AG10803 (cell line): Measurements from ENCODE around the gene MAPK8IP3.
"Not testable (repeated sequence)": the region's sequence is repeated elsewhere in the genome, so short reads cannot be mapped to it uniquely, and the experiment has no call there.

Experiments
- DNase-seq: peaks from one replicate; pipeline ENCODE4 v3.0.0; 2010; ENCODE audit warnings: low read depth
- H3K4me3 ChIP-seq: 2 replicates; pipeline ENCODE4 v1.5.1; 2011; ENCODE audit warnings: mild to moderate bottlenecking, low read length, control low read depth
- TF ChIP-seq, protein P1 (sequence below): conservative IDR thresholded peaks from 2 replicates; pipeline ENCODE4 v1.5.1; 2011; ENCODE audit warnings: mild to moderate bottlenecking, low read length, control low read depth, inconsistent platforms

MAPK8IP3 gene

DNA sequence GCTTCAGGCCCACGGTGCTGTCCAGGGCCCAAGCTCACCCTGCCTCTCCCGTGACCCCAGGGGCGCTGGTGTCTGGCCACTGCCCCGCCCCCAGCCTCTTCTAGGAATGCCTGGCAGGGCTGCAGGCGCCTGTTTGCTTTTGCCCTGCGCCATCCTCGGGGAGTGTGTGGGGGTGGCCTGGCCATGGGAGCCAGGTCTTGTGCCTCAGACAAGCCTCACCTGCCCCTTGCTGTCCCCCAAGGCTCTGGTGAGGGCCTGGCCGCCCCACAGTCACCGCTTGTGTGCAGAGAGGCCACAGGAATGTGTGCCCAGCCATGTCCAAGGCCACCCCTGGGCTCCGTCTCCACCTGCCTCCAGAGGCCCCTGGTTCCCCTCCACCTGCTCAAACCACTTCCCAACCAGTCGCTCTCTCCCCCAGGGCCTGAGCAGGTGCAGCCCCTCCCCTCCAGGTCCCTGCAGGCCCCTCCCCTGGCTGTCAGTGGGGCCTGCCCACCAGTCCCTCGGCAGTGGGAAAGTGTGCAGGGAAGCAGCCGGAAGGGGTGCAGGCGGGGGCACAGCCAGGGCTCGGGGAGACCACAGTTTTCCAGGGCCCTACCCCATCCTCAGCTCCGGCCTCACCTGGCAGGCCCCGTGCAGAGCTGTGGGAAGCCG, 88.4 kb downstream of the MAPK8IP3 start:
- no peak overlapping the region for H3K4me3 ChIP-seq
- no peak for DNase-seq
- TF ChIP-seq, protein P1, sequence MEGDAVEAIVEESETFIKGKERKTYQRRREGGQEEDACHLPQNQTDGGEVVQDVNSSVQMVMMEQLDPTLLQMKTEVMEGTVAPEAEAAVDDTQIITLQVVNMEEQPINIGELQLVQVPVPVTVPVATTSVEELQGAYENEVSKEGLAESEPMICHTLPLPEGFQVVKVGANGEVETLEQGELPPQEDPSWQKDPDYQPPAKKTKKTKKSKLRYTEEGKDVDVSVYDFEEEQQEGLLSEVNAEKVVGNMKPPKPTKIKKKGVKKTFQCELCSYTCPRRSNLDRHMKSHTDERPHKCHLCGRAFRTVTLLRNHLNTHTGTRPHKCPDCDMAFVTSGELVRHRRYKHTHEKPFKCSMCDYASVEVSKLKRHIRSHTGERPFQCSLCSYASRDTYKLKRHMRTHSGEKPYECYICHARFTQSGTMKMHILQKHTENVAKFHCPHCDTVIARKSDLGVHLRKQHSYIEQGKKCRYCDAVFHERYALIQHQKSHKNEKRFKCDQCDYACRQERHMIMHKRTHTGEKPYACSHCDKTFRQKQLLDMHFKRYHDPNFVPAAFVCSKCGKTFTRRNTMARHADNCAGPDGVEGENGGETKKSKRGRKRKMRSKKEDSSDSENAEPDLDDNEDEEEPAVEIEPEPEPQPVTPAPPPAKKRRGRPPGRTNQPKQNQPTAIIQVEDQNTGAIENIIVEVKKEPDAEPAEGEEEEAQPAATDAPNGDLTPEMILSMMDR = no peak

DNA sequence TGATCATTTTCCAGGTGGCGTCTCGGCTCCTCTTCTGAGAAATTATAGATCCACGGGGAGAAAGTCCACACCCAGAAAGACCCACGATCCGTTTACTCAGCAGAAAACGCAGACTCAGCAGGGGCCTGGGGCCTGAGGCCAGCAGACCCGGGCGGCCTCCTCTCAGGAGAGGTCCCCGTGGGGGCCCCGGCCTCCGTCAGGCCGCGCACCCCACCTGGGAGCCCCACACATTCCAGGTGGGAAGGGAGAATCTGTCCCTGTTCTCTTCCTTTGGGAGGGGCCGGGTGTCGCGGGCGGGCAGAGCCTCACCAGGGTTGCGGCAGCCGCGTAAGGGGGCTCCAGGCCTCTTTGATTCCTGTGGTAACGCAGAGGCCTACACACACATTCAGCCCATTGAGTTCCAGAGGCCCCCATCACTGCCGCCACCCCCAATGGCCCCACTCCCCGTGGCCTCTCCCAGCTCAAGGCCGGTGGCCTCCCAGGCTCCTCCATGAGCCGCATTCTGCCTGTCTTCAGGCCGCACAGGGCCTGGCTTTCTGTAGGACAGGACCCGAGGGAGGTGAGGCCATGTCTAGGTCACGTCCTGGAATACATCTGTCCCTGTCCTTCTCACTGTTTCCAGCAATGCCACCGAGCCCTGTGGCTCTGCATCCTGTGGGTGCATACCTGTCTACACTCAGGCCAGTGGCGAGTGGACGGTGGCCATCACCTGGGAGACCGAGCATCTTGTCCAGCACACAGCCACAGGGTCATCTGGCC, 89.1 kb downstream of the MAPK8IP3 start:
- TF ChIP-seq, protein P1 = no peak
- DNase-seq = no peak
- H3K4me3 ChIP-seq = no peak overlapping the region

DNA sequence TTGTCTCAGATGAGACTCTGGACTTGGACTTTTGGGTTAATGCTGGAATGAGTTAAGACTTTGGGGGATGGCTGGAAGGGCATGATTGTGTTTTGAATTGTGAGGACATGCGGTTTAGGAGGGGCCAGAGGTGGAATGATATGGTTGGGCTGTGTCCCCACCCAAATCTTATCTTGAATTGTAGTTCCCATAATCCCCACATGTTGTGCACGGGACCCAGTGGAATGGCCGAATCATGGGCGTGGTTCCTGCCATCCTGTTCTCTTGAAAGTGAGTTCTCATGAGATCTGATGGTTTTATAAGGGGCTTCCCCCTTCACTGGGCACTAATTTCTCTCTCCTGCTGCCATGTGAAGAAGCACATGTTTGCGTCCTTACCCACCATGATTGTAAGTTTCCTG, 93.3 kb downstream of the MAPK8IP3 start:
- H3K4me3 ChIP-seq, DNase-seq: not testable (repeated sequence)

DNA sequence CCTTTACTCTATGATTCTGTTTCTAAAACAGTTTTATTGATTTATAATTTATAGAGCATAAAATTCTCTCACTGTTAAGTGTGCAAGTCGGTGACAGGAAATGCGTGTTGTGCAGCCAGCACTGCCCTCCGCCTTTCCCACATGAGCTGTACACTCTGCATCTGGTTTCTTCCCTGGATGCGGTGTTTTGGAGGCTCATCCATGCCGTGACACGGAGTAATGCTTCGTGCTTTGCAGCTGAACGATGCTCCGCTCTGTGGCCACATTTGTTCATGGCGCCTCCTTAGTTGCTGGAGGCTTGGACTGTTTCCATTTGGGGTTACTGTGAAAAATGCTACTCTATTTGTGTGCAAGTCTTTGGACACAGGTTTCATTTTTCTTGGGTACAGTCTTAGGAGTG, 94.7 kb downstream of the MAPK8IP3 start:
- TF ChIP-seq, protein P1 = no peak
- peak; percentile 73 for DNase-seq
- H3K4me3 ChIP-seq = no peak overlapping the region

DNA sequence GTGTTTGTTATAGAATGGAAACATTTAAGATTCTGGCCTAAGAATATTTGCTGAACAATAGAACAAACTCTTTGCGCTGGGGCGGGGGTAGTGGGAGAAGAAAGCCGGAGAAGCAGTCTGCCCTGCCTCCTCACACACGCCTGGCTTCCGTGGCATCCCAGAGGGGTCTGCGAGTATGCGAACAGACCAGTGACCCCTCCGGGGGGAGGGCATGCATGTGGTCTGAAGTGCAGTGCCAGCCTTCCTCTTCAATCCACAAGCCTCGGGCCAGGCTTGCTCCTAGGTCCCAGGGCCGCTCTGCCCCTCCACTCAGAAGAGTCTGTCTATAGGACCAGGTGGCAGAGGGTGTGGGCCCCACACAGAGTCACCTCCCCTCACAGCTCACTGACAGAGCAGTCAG, 101.6 kb downstream of the MAPK8IP3 start:
- no peak overlapping the region for H3K4me3 ChIP-seq
- TF ChIP-seq, protein P1 = no peak
- no peak for DNase-seq

DNA sequence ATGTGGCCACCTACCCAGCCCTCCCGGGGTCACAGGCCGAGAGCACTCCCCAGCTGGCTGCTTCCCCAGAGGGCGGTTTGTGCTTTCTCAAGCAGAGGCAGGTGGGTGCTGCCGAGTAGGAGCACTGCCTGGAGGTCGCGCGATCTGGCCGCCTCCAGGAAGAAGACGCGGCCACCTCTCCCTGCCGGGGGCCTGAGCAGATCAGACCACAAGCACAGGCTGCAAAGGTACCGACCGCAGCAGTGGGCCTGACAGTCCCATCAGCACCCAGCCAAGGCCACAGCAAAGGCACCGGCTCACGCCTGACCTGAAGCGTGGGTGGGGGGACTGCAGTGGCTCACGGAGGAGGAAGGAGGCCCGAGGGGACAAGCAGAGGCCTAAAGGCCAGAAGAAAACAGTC, 102.7 kb downstream of the MAPK8IP3 start:
- TF ChIP-seq, protein P1 = no peak
- no peak for DNase-seq
- no peak overlapping the region for H3K4me3 ChIP-seq

DNA sequence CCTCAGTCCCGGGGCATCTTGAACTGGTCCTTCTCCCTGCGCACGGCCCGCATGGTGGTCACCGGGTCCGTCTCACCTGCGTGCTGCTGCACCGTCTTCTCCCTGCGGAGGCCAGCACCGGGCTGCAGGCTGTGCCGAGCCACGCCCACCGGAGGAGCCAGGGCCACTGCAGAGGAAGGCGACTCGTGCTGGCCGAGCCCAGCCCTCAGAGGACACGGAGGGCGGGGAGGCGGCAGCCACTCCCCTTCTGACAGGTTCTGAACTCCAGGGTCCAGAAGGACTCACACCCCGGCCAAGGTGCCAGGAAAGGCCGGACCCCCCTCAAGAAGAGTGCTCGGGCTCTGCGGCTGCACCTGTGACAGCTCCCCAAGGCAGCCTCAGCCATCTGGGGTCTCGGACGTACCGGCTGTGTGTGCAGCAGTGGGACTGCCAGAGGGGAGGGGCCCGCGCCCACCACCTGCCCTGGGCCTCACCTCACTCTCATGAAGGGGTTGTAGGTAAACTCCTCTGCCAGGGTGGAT, 103.3 kb downstream of the MAPK8IP3 start:
- H3K4me3 ChIP-seq = no peak overlapping the region
- no peak for DNase-seq
- TF ChIP-seq, protein P1 = no peak
